ENCODE results near the gene SUPT6H. TPM values are rescaled to one million over a fixed set of nuclear protein-coding genes. Genes with fewer than 3 reads are reported as not detected.

The SUPT6H gene
- polyA plus RNA-seq, 4 donors = 26.4 to 69.7 (median 29.0) TPM

GRCh38 chr17:28675980-28676379 is 14.0 kb downstream of the SUPT6H start:
- no peaks in the 10 kb centered on the region for H3K27me3 ChIP-seq (ENCODE audit: control insufficient read depth in 3 of 3, insufficient read depth in 3 of 3, low read length in 3 of 3)
- FAIRE-seq (no peak), DNase-seq (peak; percentile 44 to 63)
- H3K9me3 ChIP-seq (ENCODE audit: control insufficient read depth in 2 of 2, insufficient read depth in 1 of 2, low read depth in 1 of 2, low read length in 1 of 2) = no peaks in the 10 kb centered on the region
- H3K4me3 ChIP-seq (ENCODE audit: low read depth in 1 of 3, low read length in 3 of 3) = no peak overlapping the region
- H3K27ac ChIP-seq (ENCODE audit: low read depth in 1 of 3, low read length in 2 of 3) = no peak overlapping the region
- peaks cover 36 to 79% (median 51%) of the 10 kb centered on the region in 3 donors for H3K36me3 ChIP-seq (ENCODE audit: control insufficient read depth in 3 of 3, insufficient read depth in 2 of 3, low read depth in 1 of 3, low read length in 3 of 3)
- 74 to 81% (median 78%) methylated on average over 7 of the region's 7 CpGs for WGBS, 3 donors
- H3K4me1 ChIP-seq (ENCODE audit: control insufficient read depth in 3 of 3, insufficient read depth in 2 of 3, low read depth in 1 of 3, low read length in 2 of 3) = no peaks in the 10 kb centered on the region

- no peak overlapping the region for H3K4me3 ChIP-seq (ENCODE audit: low read depth in 1 of 3, low read length in 3 of 3)
- no peak for FAIRE-seq
- H3K9me3 ChIP-seq (ENCODE audit: control insufficient read depth in 2 of 2, insufficient read depth in 1 of 2, low read depth in 1 of 2, low read length in 1 of 2) = no peaks in the 10 kb centered on the region
- H3K27me3 ChIP-seq (ENCODE audit: control insufficient read depth in 3 of 3, insufficient read depth in 3 of 3, low read length in 3 of 3) = no peaks in the 10 kb centered on the region
- no peaks in the 10 kb centered on the region for H3K4me1 ChIP-seq (ENCODE audit: control insufficient read depth in 3 of 3, insufficient read depth in 2 of 3, low read depth in 1 of 3, low read length in 2 of 3)
- peaks cover 53 to 95% (median 55%) of the 10 kb centered on the region in 3 donors for H3K36me3 ChIP-seq (ENCODE audit: control insufficient read depth in 3 of 3, insufficient read depth in 2 of 3, low read depth in 1 of 3, low read length in 3 of 3)
- DNase-seq = no peak
- 90 to 94% (median 90%) methylated on average over 11 of the region's 11 CpGs for WGBS, 3 donors
- no peak overlapping the region for H3K27ac ChIP-seq (ENCODE audit: low read depth in 1 of 3, low read length in 2 of 3)
Observed at GRCh38 chr17:28682655-28683054, 20.6 kb downstream of the SUPT6H start.

- peaks cover 49 to 89% (median 61%) of the 10 kb centered on the region in 3 donors for H3K36me3 ChIP-seq (ENCODE audit: control insufficient read depth in 3 of 3, insufficient read depth in 2 of 3, low read depth in 1 of 3, low read length in 3 of 3)
Observed at GRCh38 chr17:28684963-28685362, 23.0 kb downstream of the SUPT6H start.

DNA sequence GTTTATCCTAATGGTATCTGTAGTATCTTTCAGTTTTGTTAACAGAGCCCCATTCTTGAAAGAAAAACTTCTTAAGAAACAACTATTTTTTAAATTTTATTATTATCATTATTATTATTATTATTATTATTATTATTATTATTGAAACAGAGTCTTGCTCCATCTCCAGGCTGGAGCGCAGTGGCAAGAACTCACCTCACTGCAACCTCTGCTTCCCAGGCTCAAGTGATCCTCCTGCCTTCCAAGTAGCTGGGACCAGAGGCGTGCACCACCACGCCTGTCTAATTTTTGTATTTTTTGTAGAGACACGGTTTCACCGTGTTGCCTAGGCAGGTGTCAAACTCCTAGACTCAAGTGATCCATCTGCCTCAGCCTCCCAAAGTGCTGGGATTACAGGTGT is 23.4 kb downstream of the SUPT6H start:
- no peak for FAIRE-seq
- H3K9me3 ChIP-seq (ENCODE audit: control insufficient read depth in 2 of 2, insufficient read depth in 1 of 2, low read depth in 1 of 2, low read length in 1 of 2) = no peaks in the 10 kb centered on the region
- DNase-seq = no peak
- peaks cover 53 to 89% (median 63%) of the 10 kb centered on the region in 3 donors for H3K36me3 ChIP-seq (ENCODE audit: control insufficient read depth in 3 of 3, insufficient read depth in 2 of 3, low read depth in 1 of 3, low read length in 3 of 3)
- no peaks in the 10 kb centered on the region for H3K27me3 ChIP-seq (ENCODE audit: control insufficient read depth in 3 of 3, insufficient read depth in 3 of 3, low read length in 3 of 3)
- no peak overlapping the region for H3K27ac ChIP-seq (ENCODE audit: low read depth in 1 of 3, low read length in 2 of 3)
- H3K4me3 ChIP-seq (ENCODE audit: low read depth in 1 of 3, low read length in 3 of 3) = no peak overlapping the region
- H3K4me1 ChIP-seq (ENCODE audit: control insufficient read depth in 3 of 3, insufficient read depth in 2 of 3, low read depth in 1 of 3, low read length in 2 of 3) = no peaks in the 10 kb centered on the region
- WGBS, 3 donors = 83 to 94% (median 91%) methylated on average over 5 of the region's 5 CpGs

More at GRCh38 chr17:28684963-28685362, 23.0 kb downstream of the SUPT6H start:
- Histone ChIP-seq H3K27ac (ENCODE audit: low read depth in 1 of 3, low read length in 2 of 3) (no peak overlapping the region), H3K4me3 (ENCODE audit: low read depth in 1 of 3, low read length in 3 of 3) (no peak overlapping the region), H3K9me3 (ENCODE audit: control insufficient read depth in 2 of 2, insufficient read depth in 1 of 2, low read depth in 1 of 2, low read length in 1 of 2) (no peaks in the 10 kb centered on the region), H3K27me3 (ENCODE audit: control insufficient read depth in 3 of 3, insufficient read depth in 3 of 3, low read length in 3 of 3) (no peaks in the 10 kb centered on the region), H3K4me1 (ENCODE audit: control insufficient read depth in 3 of 3, insufficient read depth in 2 of 3, low read depth in 1 of 3, low read length in 2 of 3) (no peaks in the 10 kb centered on the region)
- 40 to 46% (median 45%) methylated on average over 3 of the region's 3 CpGs for WGBS, 3 donors
- DNase-seq (peak; percentile 62 to 82), FAIRE-seq (no peak)

DNA sequence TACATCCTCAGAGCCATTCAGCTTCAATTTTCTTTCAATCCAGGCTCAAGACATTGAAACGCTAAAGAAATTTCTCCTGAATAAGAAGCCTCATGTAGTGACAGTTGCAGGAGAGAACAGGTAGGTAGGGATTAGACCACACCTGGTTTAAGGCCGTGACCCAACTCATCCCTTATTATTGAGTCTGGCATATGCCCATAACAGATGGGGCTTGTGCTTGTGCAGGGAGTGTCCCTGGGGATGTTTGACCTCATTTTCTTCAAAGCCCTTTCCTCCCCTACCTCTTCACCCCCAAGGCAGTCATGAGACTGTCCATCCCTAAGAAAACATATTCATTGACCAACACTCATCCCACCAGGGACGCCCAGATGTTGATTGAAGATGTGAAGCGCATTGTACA is 24.3 kb downstream of the SUPT6H start:
- no peaks in the 10 kb centered on the region for H3K27me3 ChIP-seq (ENCODE audit: control insufficient read depth in 3 of 3, insufficient read depth in 3 of 3, low read length in 3 of 3)
- H3K9me3 ChIP-seq (ENCODE audit: control insufficient read depth in 2 of 2, insufficient read depth in 1 of 2, low read depth in 1 of 2, low read length in 1 of 2) = no peaks in the 10 kb centered on the region
- no peaks in the 10 kb centered on the region for H3K4me1 ChIP-seq (ENCODE audit: control insufficient read depth in 3 of 3, insufficient read depth in 2 of 3, low read depth in 1 of 3, low read length in 2 of 3)
- peaks cover 48 to 89% (median 65%) of the 10 kb centered on the region in 3 donors for H3K36me3 ChIP-seq (ENCODE audit: control insufficient read depth in 3 of 3, insufficient read depth in 2 of 3, low read depth in 1 of 3, low read length in 3 of 3)
- no peak overlapping the region for H3K27ac ChIP-seq (ENCODE audit: low read depth in 1 of 3, low read length in 2 of 3)
- DNase-seq = no peak
- 90 to 93% (median 92%) methylated on average over 4 of the region's 4 CpGs for WGBS, 3 donors
- FAIRE-seq = no peak
- no peak overlapping the region for H3K4me3 ChIP-seq (ENCODE audit: low read depth in 1 of 3, low read length in 3 of 3)

- H3K4me3 ChIP-seq (ENCODE audit: low read depth in 1 of 3, low read length in 3 of 3) = no peak overlapping the region
- FAIRE-seq (no peak), DNase-seq (peak; percentile 34 to 55)
- peaks cover 31 to 89% (median 48%) of the 10 kb centered on the region in 3 donors for H3K36me3 ChIP-seq (ENCODE audit: control insufficient read depth in 3 of 3, insufficient read depth in 2 of 3, low read depth in 1 of 3, low read length in 3 of 3)
- H3K27me3 ChIP-seq (ENCODE audit: control insufficient read depth in 3 of 3, insufficient read depth in 3 of 3, low read length in 3 of 3) = no peaks in the 10 kb centered on the region
- H3K4me1 ChIP-seq (ENCODE audit: control insufficient read depth in 3 of 3, insufficient read depth in 2 of 3, low read depth in 1 of 3, low read length in 2 of 3) = no peaks in the 10 kb centered on the region
- WGBS, 3 donors = 57 to 85% (median 74%) methylated on average over 4 of the region's 4 CpGs
- H3K27ac ChIP-seq (ENCODE audit: low read depth in 1 of 3, low read length in 2 of 3) = no peak overlapping the region
- H3K9me3 ChIP-seq (ENCODE audit: control insufficient read depth in 2 of 2, insufficient read depth in 1 of 2, low read depth in 1 of 2, low read length in 1 of 2) = no peaks in the 10 kb centered on the region
Observed at GRCh38 chr17:28688481-28688880, 26.5 kb downstream of the SUPT6H start.

GRCh38 chr17:28689011-28689410 is 27.0 kb downstream of the SUPT6H start:
- WGBS, 3 donors = 98 to 100% (median 99%) methylated on average over 3 of the region's 3 CpGs
- H3K4me1 ChIP-seq (ENCODE audit: control insufficient read depth in 3 of 3, insufficient read depth in 2 of 3, low read depth in 1 of 3, low read length in 2 of 3) = no peaks in the 10 kb centered on the region
- FAIRE-seq = no peak

GRCh38 chr17:28693869-28694268 is 31.9 kb downstream of the SUPT6H start:
- Histone ChIP-seq H3K27me3 (ENCODE audit: control insufficient read depth in 3 of 3, insufficient read depth in 3 of 3, low read length in 3 of 3) (no peaks in the 10 kb centered on the region), H3K36me3 (ENCODE audit: control insufficient read depth in 3 of 3, insufficient read depth in 2 of 3, low read depth in 1 of 3, low read length in 3 of 3) (peaks cover 34 to 92% (median 36%) of the 10 kb centered on the region in 3 donors), H3K9me3 (ENCODE audit: control insufficient read depth in 2 of 2, insufficient read depth in 1 of 2, low read depth in 1 of 2, low read length in 1 of 2) (no peaks in the 10 kb centered on the region), H3K27ac (ENCODE audit: low read depth in 1 of 3, low read length in 2 of 3) (no peak overlapping the region), H3K4me1 (ENCODE audit: control insufficient read depth in 3 of 3, insufficient read depth in 2 of 3, low read depth in 1 of 3, low read length in 2 of 3) (peaks cover 0 to 23% (median 2%) of the 10 kb centered on the region in 3 donors), H3K4me3 (ENCODE audit: low read depth in 1 of 3, low read length in 3 of 3) (no peak overlapping the region)
- 94 to 100% (median 95%) methylated on average over 1 of the region's 1 CpG for WGBS, 3 donors
- DNase-seq = no peak
- FAIRE-seq = no peak

More at GRCh38 chr17:28689011-28689410, 27.0 kb downstream of the SUPT6H start:
- no peak for DNase-seq
- Histone ChIP-seq H3K9me3 (ENCODE audit: control insufficient read depth in 2 of 2, insufficient read depth in 1 of 2, low read depth in 1 of 2, low read length in 1 of 2) (no peaks in the 10 kb centered on the region), H3K4me3 (ENCODE audit: low read depth in 1 of 3, low read length in 3 of 3) (no peak overlapping the region), H3K27me3 (ENCODE audit: control insufficient read depth in 3 of 3, insufficient read depth in 3 of 3, low read length in 3 of 3) (no peaks in the 10 kb centered on the region), H3K27ac (ENCODE audit: low read depth in 1 of 3, low read length in 2 of 3) (no peak overlapping the region), H3K36me3 (ENCODE audit: control insufficient read depth in 3 of 3, insufficient read depth in 2 of 3, low read depth in 1 of 3, low read length in 3 of 3) (peaks cover 31 to 89% (median 48%) of the 10 kb centered on the region in 3 donors)

All from small intestine (tissue), 7 donors.